B cell (primary cell): ENCODE results near the gene BEX3. TPM values are rescaled to one million over a fixed set of nuclear protein-coding genes. Genes with fewer than 3 reads are reported as not detected.

Experiments
- ATAC-seq: fragments of 200-7000 bp; cut with Tn5 transposase; one replicate; pipeline ENCODE4 v1.10.0; 2021; ENCODE audit warnings: low read depth, mild to moderate bottlenecking, moderate number of reproducible peaks, moderate library complexity
- CTCF ChIA-PET: fragments of 350-600 bp; sonication (Branson Sonifier 250); formaldehyde crosslinking; loops from one replicate; lab custom pipeline; 2021; ENCODE audit warnings: antibody characterized with exemption, inconsistent platforms; lab: Charles Lee
- POLR2A ChIA-PET: fragments of 350-600 bp; sonication (Branson Sonifier 250); formaldehyde crosslinking; loops from one replicate; lab custom pipeline; 2021; ENCODE audit warnings: antibody characterized with exemption; lab: Charles Lee
- DNase-seq: peaks from one replicate; pipeline ENCODE4 v3.0.0; 2013
- H2AFZ ChIP-seq: 2 replicates; pipeline ENCODE4 v1.6.1; 2012; ENCODE audit warnings: mild to moderate bottlenecking, low read depth, low read length; ENCODE audit not compliant: insufficient read depth, poor library complexity, severe bottlenecking
- H3K27ac ChIP-seq, 2 donors: 1 replicate in 1 of 2; 2 replicates in 1 of 2; pipeline ENCODE4 v1.5.1; 2012 to 2013; ENCODE audit warnings: low read length in 2 of 2, mild to moderate bottlenecking in 2 of 2, moderate library complexity in 1 of 2
- H3K27me3 ChIP-seq, 4 experiments: fragments of 200-600 bp in 1 of 4; sonication (generic) in 1 of 4; replicated peaks in 1 of 4; 1 replicate in 2 of 4; 2 replicates in 2 of 4; pipeline versions ENCODE4 v1.6.1 to v1.7.0; 2013 to 2016; ENCODE audit warnings: low read length in 3 of 4, mild to moderate bottlenecking in 2 of 4, mixed read lengths in 1 of 4, moderate library complexity in 1 of 4; ENCODE audit not compliant: insufficient read depth in 4 of 4, control insufficient read depth in 3 of 4; ENCODE audit errors: control extremely low read depth in 1 of 4
- H3K36me3 ChIP-seq, 2 experiments: replicated peaks in 1 of 2; 1 replicate in 1 of 2; 2 replicates in 1 of 2; pipeline versions ENCODE4 v1.6.1 to v1.7.1; 2013; ENCODE audit warnings: low read length in 1 of 2; ENCODE audit not compliant: insufficient read depth in 2 of 2, control insufficient read depth in 1 of 2; ENCODE audit errors: control extremely low read depth in 1 of 2, extremely low read depth in 1 of 2
- H3K4me1 ChIP-seq, 2 donors: fragments of 200-600 bp in 1 of 2; sonication (generic) in 1 of 2; 1 replicate in 1 of 2; 2 replicates in 1 of 2; pipeline versions ENCODE4 v1.5.1 to v1.6.1; 2013 to 2017; ENCODE audit warnings: low read length in 2 of 2; ENCODE audit not compliant: control insufficient read depth in 2 of 2, insufficient read depth in 2 of 2
- H3K4me2 ChIP-seq: replicated peaks from 2 replicates; pipeline ENCODE3; 2012; ENCODE audit warnings: mild to moderate bottlenecking, low read depth, low read length; ENCODE audit not compliant: poor library complexity, severe bottlenecking
- H3K4me3 ChIP-seq, 5 experiments: fragments of 200-600 bp in 1 of 5; sonication (generic) in 1 of 5; 1 replicate in 3 of 5; 2 replicates in 2 of 5; pipeline versions ENCODE4 v1.5.1 to v1.7.0; 2011 to 2016; ENCODE audit warnings: low read length in 4 of 5, mild to moderate bottlenecking in 4 of 5, low read depth in 2 of 5, control low read depth in 1 of 5, moderate library complexity in 1 of 5; ENCODE audit not compliant: insufficient read depth in 1 of 5; ENCODE audit errors: control extremely low read depth in 1 of 5, extremely low read depth in 1 of 5
- H3K79me2 ChIP-seq: fragments of 200-600 bp; sonication (generic); one replicate; pipeline ENCODE4 v1.6.0; 2016; ENCODE audit warnings: low read length; ENCODE audit not compliant: control insufficient read depth, insufficient read depth
- H3K9ac ChIP-seq: fragments of 200-600 bp; sonication (generic); 2 replicates; pipeline ENCODE4 v1.6.1; 2017; ENCODE audit warnings: mild to moderate bottlenecking, low read length, moderate library complexity
- H3K9me3 ChIP-seq, 3 donors: one replicate each; pipeline versions ENCODE4 v1.6.1 to v1.7.1; 2013; ENCODE audit warnings: low read length in 2 of 3; ENCODE audit not compliant: control insufficient read depth in 2 of 3, insufficient read depth in 1 of 3; ENCODE audit errors: control extremely low read depth in 1 of 3
- H4K20me1 ChIP-seq: 2 replicates; pipeline ENCODE4 v1.6.0; 2012; ENCODE audit warnings: mild to moderate bottlenecking, low read length; ENCODE audit not compliant: insufficient read depth, control insufficient read depth, poor library complexity, severe bottlenecking
- H3K27ac Mint-ChIP-seq: one replicate; pipeline ENCODE4 v1.8.0; 2021; ENCODE audit warnings: mixed read lengths
- H3K27me3 Mint-ChIP-seq: one replicate; pipeline ENCODE4 v1.8.0; 2021; ENCODE audit warnings: mixed read lengths
- H3K4me1 Mint-ChIP-seq: one replicate; pipeline ENCODE4 v1.8.0; 2021; ENCODE audit warnings: mixed read lengths
- H3K4me3 Mint-ChIP-seq: one replicate; pipeline ENCODE4 v1.8.0; 2021; ENCODE audit warnings: mixed read lengths
- H3K9me3 Mint-ChIP-seq: one replicate; pipeline ENCODE4 v1.8.0; 2022; ENCODE audit warnings: mixed read lengths; ENCODE audit not compliant: insufficient read depth
- CTCF ChIP-seq: fragments of 200-600 bp; IDR thresholded peaks from one replicate; pipeline ENCODE4 v1.8.0; 2022; ENCODE audit warnings: antibody characterized with exemption, mild to moderate bottlenecking
- EZH2 ChIP-seq: IDR thresholded peaks from 2 replicates; pipeline ENCODE4 v1.6.1; 2012; ENCODE audit warnings: borderline replicate concordance, low read depth, mild to moderate bottlenecking, moderate library complexity, low read length; ENCODE audit not compliant: insufficient read depth, poor library complexity, severe bottlenecking
- WGBS: methylation state at CpG from one replicate; pipeline ENCODE4 v1.1.5; 2013; ENCODE audit warnings: missing lambda C conversion rate; ENCODE audit not compliant: insufficient coverage; 5-methylcytosine and 5-hydroxymethylcytosine counted together
- intact Hi-C: fragments of 100-400 bp; cut with micrococcal nuclease; formaldehyde crosslinking; loops from one replicate; pipeline ENCODE4 v1.10.0; 2022
- polyA plus RNA-seq: library from polyadenylated mRNA; depleted of rRNA; stranded (reverse); fragments of >200 nt; gene quantifications from 2 replicates; pipeline ENCODE4 v1.2.3, GENCODE V29; 2012
- total RNA-seq, 2 donors: library from RNA; stranded (reverse); fragments of 120-200 nt in 1 of 2; gene quantifications; 1 replicate in 1 of 2; 2 replicates in 1 of 2; pipeline versions ENCODE4 v1.2.3 to v1.2.4, GENCODE V29; 2013 to 2022

BEX3 gene
- total and polyA plus RNA-seq, 2 donors (not counting 1 experiment from before 2014, with no cell fraction given), result 0.37 to 1.7 TPM

- POLR2A ChIA-PET, result no interaction called here
- H3K27ac Mint-ChIP-seq, result no peak overlapping the region
These were observed 28.5 kb upstream of the BEX3 start for GRCh38 chrX:103347682-103348397.

More at GRCh38 chrX:103347682-103348397, 28.5 kb upstream of the BEX3 start:
- Histone ChIP-seq H3K9ac (no peak overlapping the region), H3K36me3 (no peaks in the 10 kb centered on the region), H3K4me3 (no peak overlapping the region), H4K20me1 (no peaks in the 10 kb centered on the region), H3K4me1 (no peaks in the 10 kb centered on the region), H3K9me3 (no peaks in the 10 kb centered on the region), H3K4me2 (no peak overlapping the region), H3K27me3 (no peaks in the 10 kb centered on the region), H3K27ac (no peak overlapping the region), H3K79me2 (no peaks in the 10 kb centered on the region), H2AFZ (no peak overlapping the region)
- intact Hi-C loops, result no loop called here
- no peaks in the 10 kb centered on the region for H3K4me1 Mint-ChIP-seq
- peaks cover 10% of the 10 kb centered on the region for H3K27me3 Mint-ChIP-seq
- no peak for ATAC-seq
- no peak for DNase-seq
- TF ChIP-seq EZH2, result no peak
- no peak for TF ChIP-seq CTCF
- no peak overlapping the region for H3K4me3 Mint-ChIP-seq
- no peaks in the 10 kb centered on the region for H3K9me3 Mint-ChIP-seq
- CTCF ChIA-PET, result no interaction called here
- 89% methylated on average over 12 of the region's 29 CpGs for WGBS
